Upper lobe of left lung (tissue), 4 donors: Measurements from ENCODE around the gene TMIGD1.

Experiments
- POLR2AphosphoS5 ChIP-seq, 2 donors: sonication (generic); formaldehyde crosslinking; IDR thresholded peaks; one replicate each; pipeline ENCODE4 v1.5.1; 2017; ENCODE audit warnings: antibody characterized with exemption in 2 of 2
- TF ChIP-seq, protein P1 (sequence below), 6 experiments: fragments of 450-650 bp in 4 of 6; fragments of 200-600 bp in 2 of 6; sonication (generic) in 2 of 6; IDR thresholded peaks; one replicate each; pipeline ENCODE4 v1.5.1; 2016 to 2019; ENCODE audit warnings: antibody characterized with exemption in 6 of 6

DNA sequence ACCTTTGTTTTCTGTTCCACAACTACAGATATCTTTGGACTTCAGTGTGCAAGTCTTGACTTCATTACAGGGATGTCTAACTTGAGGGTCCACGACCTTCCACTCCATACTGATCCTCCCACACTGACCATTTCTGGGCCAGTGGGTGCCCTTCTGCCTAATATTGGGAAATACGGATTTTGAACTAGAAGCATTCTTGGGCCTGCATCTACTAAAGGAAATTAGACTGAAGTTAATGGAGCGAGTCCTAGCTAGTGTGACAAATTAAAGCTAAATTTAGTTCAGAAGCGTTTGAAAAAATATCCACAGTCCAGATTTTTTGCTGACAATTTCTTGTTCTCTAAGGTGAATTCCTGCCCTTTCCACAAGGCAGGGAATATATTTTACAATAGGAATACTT, 9.9 kb upstream of the TMIGD1 start:
- TF ChIP-seq, protein P1, sequence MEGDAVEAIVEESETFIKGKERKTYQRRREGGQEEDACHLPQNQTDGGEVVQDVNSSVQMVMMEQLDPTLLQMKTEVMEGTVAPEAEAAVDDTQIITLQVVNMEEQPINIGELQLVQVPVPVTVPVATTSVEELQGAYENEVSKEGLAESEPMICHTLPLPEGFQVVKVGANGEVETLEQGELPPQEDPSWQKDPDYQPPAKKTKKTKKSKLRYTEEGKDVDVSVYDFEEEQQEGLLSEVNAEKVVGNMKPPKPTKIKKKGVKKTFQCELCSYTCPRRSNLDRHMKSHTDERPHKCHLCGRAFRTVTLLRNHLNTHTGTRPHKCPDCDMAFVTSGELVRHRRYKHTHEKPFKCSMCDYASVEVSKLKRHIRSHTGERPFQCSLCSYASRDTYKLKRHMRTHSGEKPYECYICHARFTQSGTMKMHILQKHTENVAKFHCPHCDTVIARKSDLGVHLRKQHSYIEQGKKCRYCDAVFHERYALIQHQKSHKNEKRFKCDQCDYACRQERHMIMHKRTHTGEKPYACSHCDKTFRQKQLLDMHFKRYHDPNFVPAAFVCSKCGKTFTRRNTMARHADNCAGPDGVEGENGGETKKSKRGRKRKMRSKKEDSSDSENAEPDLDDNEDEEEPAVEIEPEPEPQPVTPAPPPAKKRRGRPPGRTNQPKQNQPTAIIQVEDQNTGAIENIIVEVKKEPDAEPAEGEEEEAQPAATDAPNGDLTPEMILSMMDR (IDR thresholded peaks at IDR 0.05): no peak
- TF ChIP-seq POLR2AphosphoS5 (IDR thresholded peaks at IDR 0.05): no peak
